ENCODE results near the gene GPC3.

Gene GPC3

DNA sequence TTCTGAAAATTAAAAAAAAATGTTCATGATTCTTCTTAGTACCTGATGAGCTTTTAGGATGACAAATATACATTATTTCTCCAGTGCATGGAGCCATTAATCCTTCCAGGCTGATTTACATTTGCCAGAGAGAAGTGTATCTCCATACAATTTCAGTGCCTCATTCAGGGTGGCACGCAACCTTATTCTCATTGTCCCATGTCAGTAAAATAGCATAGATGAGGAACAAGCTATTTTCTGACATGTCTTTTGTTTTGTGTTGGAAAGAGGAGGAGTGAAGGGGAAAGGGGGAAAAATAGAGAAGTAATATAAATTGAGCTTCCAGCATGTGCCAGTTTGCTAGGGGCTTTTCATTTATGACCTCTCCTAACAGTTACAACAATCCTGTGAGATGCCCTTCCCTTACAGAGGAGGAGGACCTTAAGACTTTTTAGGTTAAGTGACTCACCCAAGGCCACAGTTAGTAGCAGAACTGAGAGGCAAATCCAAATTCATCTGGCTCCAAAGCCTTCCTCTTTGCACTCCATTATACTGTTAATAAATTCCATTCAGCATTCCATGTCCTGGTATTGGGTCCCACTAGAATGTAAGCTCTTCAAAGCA is 295.3 kb downstream of the GPC3 start:
- no peak overlapping the region for H3K4me3 ChIP-seq (ENCODE audit: low read depth, low read length)
- DNase-seq (ENCODE audit: low read depth), result no peak
- TF ChIP-seq CTCF (IDR thresholded peaks at IDR 0.05; ENCODE audit: low read depth, low read length, missing control alignments), result no peak
- in situ Hi-C loops (cut with HindIII; ENCODE audit: low sequenced_read_pairs), result no loop called here

- in situ Hi-C loops (cut with HindIII; ENCODE audit: low sequenced_read_pairs), result no loop called here
- no peak overlapping the region for H3K4me3 ChIP-seq (ENCODE audit: low read depth, low read length)
- DNase-seq (ENCODE audit: low read depth), result no peak
- TF ChIP-seq CTCF (IDR thresholded peaks at IDR 0.05; ENCODE audit: low read depth, low read length, missing control alignments), result no peak
Observed at GRCh38 chrX:133685822-133686221, 299.6 kb downstream of the GPC3 start.

DNA sequence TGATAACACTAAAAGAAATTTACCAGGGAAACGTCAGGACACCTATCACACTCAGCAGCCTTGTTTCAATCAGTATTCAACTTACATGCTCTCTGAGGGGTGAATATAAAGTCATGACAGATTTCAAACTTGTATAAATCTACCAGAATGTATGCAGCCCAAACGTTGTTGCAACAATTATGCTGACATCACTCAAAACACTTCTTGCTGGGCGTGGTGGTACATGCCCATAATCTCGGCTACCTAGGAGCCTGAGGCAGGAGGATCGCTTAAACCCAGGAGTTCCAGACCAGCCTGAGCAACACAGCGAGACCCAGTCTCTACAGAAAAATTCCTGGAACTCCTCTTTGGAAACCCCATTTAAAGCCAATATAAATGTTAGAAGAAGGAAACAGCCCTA is 303.5 kb downstream of the GPC3 start:
- TF ChIP-seq CTCF (IDR thresholded peaks at IDR 0.05; ENCODE audit: low read depth, low read length, missing control alignments), result no peak
- in situ Hi-C loops (cut with HindIII; ENCODE audit: low sequenced_read_pairs), result no loop called here
- DNase-seq (ENCODE audit: low read depth), result no peak

GRCh38 chrX:133681421-133681820 is 304.0 kb downstream of the GPC3 start:
- TF ChIP-seq CTCF (IDR thresholded peaks at IDR 0.05; ENCODE audit: low read depth, low read length, missing control alignments), result no peak
- no peak overlapping the region for H3K4me3 ChIP-seq (ENCODE audit: low read depth, low read length)
- DNase-seq (ENCODE audit: low read depth), result no peak
- in situ Hi-C loops (cut with HindIII; ENCODE audit: low sequenced_read_pairs), result no loop called here

More for the DNA sequence above, 303.5 kb downstream of the GPC3 start:
- H3K4me3 ChIP-seq (ENCODE audit: low read depth, low read length), result no peak overlapping the region

DNA sequence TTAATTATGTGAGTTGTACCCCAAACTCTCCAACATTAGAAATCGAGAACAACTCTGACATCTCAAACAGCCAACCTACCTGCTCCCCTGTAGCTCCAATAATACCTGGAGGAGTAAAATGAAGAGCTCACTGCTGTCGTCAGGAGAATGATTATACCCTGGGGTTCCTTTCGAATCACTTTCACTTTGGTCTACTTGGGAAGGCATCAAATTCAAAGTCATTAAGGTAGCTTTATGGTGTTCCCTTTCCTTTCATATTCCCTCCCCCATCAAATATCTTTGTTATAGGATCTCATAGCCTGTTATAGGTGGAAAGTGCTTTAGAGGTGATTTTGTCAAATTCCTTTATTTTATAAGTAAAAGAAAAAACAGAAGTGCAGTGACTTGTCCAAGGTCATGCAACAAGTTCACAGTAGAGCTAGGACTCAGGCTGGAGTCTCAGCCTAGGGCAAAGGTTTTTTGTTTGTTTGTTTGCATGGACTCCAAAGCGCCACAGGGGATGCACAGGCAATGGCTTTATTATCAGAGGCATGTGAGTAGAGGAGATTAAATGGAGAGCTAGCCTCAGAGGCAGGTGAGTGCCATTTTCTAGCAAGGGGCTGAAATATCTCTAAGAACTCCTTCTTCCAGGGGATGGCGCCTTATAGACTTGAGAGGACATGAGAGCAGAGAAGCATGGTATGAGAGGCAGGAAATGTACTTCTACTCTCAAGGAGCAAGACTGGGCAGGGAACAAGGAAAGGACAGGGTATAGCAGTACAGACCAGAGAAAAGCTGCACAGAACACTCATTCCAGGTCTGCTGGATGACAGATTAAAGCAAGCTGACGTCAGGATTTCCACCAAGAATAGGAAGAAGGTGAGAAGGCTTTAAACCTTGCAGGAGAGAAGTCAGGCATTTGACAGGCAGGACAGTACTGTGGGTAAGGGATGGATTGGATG is 308.0 kb downstream of the GPC3 start:
- no peak overlapping the region for H3K4me3 ChIP-seq (ENCODE audit: low read depth, low read length)
- TF ChIP-seq CTCF (IDR thresholded peaks at IDR 0.05; ENCODE audit: low read depth, low read length, missing control alignments), result no peak
- in situ Hi-C loops (cut with HindIII; ENCODE audit: low sequenced_read_pairs), result no loop called here
- DNase-seq (ENCODE audit: low read depth), result no peak

GRCh38 chrX:133676344-133677122 is 308.9 kb downstream of the GPC3 start:
- in situ Hi-C loops (cut with HindIII; ENCODE audit: low sequenced_read_pairs), result no loop called here
- no peak for TF ChIP-seq CTCF (IDR thresholded peaks at IDR 0.05; ENCODE audit: low read depth, low read length, missing control alignments)
- H3K4me3 ChIP-seq (ENCODE audit: low read depth, low read length), result no peak overlapping the region
- DNase-seq (ENCODE audit: low read depth), result no peak

Data from astrocyte of the cerebellum (primary cell).